Daoy (cell line): ENCODE measurements around the gene TTBK2. TPM values are rescaled to one million over a fixed set of nuclear protein-coding genes. Genes with fewer than 3 reads are reported as not detected.
"Not testable (repeated sequence)": the region's sequence is repeated elsewhere in the genome, so short reads cannot be mapped to it uniquely, and the experiment has no call there.

Source experiments
- DNase-seq: peaks from one replicate; pipeline ENCODE4 v3.0.0-alpha.2; 2015; ENCODE audit warnings: low read depth
- total RNA-seq: library from RNA; depleted of rRNA; stranded (reverse); fragments of >200 nt; shearing (Covaris generic); gene quantifications from 2 replicates; pipeline ENCODE4 v1.2.3, GENCODE V29; 2014; rRNA removed

Gene TTBK2
- 3.5 and 5.0 TPM in 2 replicates for total RNA-seq

- peak; percentile 98 for DNase-seq
These were observed at the start of gene TTBK2 for GRCh38 chr15:42920519-42921341. Gene TTBK2 (minus strand): TSS chr15:42920778. CDS start chr15:42878617, 42,161 bp downstream.

GRCh38 chr15:42964476-42964875 lies 43.9 kb upstream of the TTBK2 start:
- no peak for DNase-seq

GRCh38 chr15:42955518-42955917 lies 34.9 kb upstream of the TTBK2 start:
- no peak for DNase-seq

- no peak for DNase-seq
These were observed 33.7 kb upstream of the TTBK2 start for GRCh38 chr15:42954291-42954690.

- not testable (repeated sequence) for DNase-seq
These were observed 28.3 kb upstream of the TTBK2 start for GRCh38 chr15:42948898-42949297.

- no peak for DNase-seq
These were observed 19.9 kb upstream of the TTBK2 start for GRCh38 chr15:42940527-42940926.

- no peak for DNase-seq
These were observed 19.3 kb upstream of the TTBK2 start for GRCh38 chr15:42939841-42940240.

GRCh38 chr15:42937143-42937542 lies 16.6 kb upstream of the TTBK2 start:
- no peak for DNase-seq

GRCh38 chr15:42933886-42934667 lies 13.5 kb upstream of the TTBK2 start:
- no peak for DNase-seq

- DNase-seq: no peak
These were observed 12.4 kb upstream of the TTBK2 start for GRCh38 chr15:42932833-42933515.

GRCh38 chr15:42931702-42932486 lies 11.3 kb upstream of the TTBK2 start:
- DNase-seq: no peak

- DNase-seq: no peak
These were observed 8.8 kb upstream of the TTBK2 start for GRCh38 chr15:42929306-42929848.

- DNase-seq: peak; percentile 10
These were observed 759 bp upstream of the TTBK2 start for GRCh38 chr15:42921342-42921731.

- peak; percentile 29 for DNase-seq
These were observed 619 bp downstream of the TTBK2 start for GRCh38 chr15:42919799-42920518.

- DNase-seq: no peak
These were observed 1.3 kb downstream of the TTBK2 start for GRCh38 chr15:42919308-42919707.

- DNase-seq: no peak
These were observed 2.5 kb downstream of the TTBK2 start for GRCh38 chr15:42918047-42918446.

GRCh38 chr15:42915654-42916315 lies 4.8 kb downstream of the TTBK2 start:
- no peak for DNase-seq

GRCh38 chr15:42914728-42915497 lies 5.7 kb downstream of the TTBK2 start:
- DNase-seq: no peak

- no peak for DNase-seq
These were observed 9.5 kb downstream of the TTBK2 start for GRCh38 chr15:42911058-42911592.
